Osteocyte (in vitro differentiated cells): ENCODE data around the gene SDK2. TPM values are rescaled to one million over a fixed set of nuclear protein-coding genes. Genes with fewer than 3 reads are reported as not detected.

Source experiments
- DNase-seq: peaks from one replicate; pipeline ENCODE4 v3.0.0; 2021; ENCODE audit warnings: mixed read lengths; ENCODE audit not compliant: unreplicated experiment; ENCODE audit errors: extremely low spot score
- H3K27ac Mint-ChIP-seq: one replicate; pipeline ENCODE4 v1.8.0; 2021; ENCODE audit warnings: mild to moderate bottlenecking, mixed read lengths; ENCODE audit not compliant: unreplicated experiment
- H3K27me3 Mint-ChIP-seq: one replicate; pipeline ENCODE4 v1.8.0; 2021; ENCODE audit warnings: mixed read lengths; ENCODE audit not compliant: unreplicated experiment
- H3K36me3 Mint-ChIP-seq: one replicate; pipeline ENCODE4 v1.8.0; 2021; ENCODE audit warnings: mixed read lengths; ENCODE audit not compliant: unreplicated experiment
- H3K4me1 Mint-ChIP-seq: one replicate; pipeline ENCODE4 v1.8.0; 2021; ENCODE audit warnings: mixed read lengths; ENCODE audit not compliant: unreplicated experiment
- H3K4me3 Mint-ChIP-seq: one replicate; pipeline ENCODE4 v1.8.0; 2021; ENCODE audit warnings: mild to moderate bottlenecking, moderate library complexity, mixed read lengths; ENCODE audit not compliant: unreplicated experiment
- H3K9me3 Mint-ChIP-seq: one replicate; pipeline ENCODE4 v1.8.0; 2021; ENCODE audit warnings: mixed read lengths; ENCODE audit not compliant: unreplicated experiment
- CTCF ChIP-seq: fragments of 200-600 bp; sonication (generic); IDR thresholded peaks from 2 replicates; pipeline ENCODE4 v1.5.0; 2021; ENCODE audit warnings: antibody characterized with exemption, mild to moderate bottlenecking, moderate library complexity
- total RNA-seq: library from RNA; stranded (reverse); gene quantifications from 2 replicates; pipeline ENCODE4 v1.2.1, GENCODE V29; 2021

The SDK2 gene
- total RNA-seq, 1 donor from 2014 or later = 16.5 TPM

DNA sequence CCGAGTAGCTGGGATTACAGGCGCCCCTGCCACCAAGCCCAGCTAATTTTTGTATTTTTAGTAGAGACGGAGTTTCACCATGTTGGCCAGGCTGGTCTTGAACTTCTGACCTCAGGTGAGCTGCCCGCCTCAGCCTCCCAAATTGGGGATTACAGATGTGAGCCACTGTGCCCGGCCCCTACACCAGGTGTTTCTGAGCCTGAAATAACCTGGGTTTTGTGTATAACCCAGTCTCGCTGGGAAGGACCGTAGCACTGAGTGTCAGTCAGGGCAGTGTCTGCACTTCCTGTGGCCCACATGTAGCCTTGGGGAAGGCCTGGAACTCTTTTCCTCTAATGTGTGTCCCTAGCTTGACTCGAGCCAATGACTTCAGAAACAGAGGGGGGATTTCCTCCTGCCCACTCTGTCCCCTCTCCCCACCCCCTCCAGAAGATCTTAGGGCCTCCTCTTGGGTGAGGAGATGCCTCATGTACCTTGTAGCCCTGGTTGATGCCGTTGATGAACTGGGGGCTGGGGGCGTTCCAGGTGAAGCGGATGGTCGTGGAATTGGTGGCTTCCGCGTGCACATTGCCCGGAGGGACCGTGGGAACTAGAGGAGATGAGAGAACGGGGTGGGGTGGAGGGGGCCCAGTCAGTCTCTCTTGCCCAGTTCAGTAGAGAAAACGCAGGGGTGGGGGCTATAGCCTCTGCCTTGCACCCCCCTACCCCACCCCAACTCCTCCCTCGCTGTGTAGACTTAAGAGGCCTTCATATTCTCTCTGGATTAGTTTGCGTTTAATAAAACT lies 229.9 kb downstream of the SDK2 start:
- Mint-ChIP-seq H3K4me3 (no peak overlapping the region), H3K27ac (no peak overlapping the region), H3K27me3 (no peaks in the 10 kb centered on the region), H3K4me1 (peaks cover 3% of the 10 kb centered on the region), H3K36me3 (peaks cover 9% of the 10 kb centered on the region), H3K9me3 (no peaks in the 10 kb centered on the region)
- TF ChIP-seq CTCF = no peak
- DNase-seq = no peak

DNA sequence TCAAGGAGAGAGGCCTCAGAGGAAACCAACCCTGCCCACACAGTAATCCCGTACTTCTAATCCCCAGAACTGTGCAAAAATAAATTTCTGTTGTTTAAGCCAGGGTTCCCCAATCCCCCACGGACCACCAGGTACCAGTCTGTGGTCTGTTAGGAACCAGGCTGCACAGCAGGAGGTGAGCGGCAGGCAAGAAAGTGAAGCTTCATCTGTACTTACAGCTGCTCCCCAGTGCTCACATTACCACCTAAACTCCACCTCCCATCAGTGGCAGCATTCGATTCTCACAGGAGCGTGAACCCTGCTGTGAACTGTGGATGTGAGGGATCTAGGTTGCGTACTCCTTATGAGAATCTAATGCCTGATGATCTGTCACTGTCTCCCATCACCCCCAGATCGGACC lies 231.3 kb downstream of the SDK2 start:
- Mint-ChIP-seq H3K4me1 (peaks cover 3% of the 10 kb centered on the region), H3K27me3 (no peaks in the 10 kb centered on the region), H3K4me3 (no peak overlapping the region), H3K9me3 (no peaks in the 10 kb centered on the region), H3K27ac (no peak overlapping the region), H3K36me3 (peaks cover 7% of the 10 kb centered on the region)
- no peak for TF ChIP-seq CTCF
- no peak for DNase-seq

GRCh38 chr17:73411313-73411747 lies 232.9 kb downstream of the SDK2 start:
- H3K4me1 Mint-ChIP-seq = peaks cover 3% of the 10 kb centered on the region
- no peak overlapping the region for H3K27ac Mint-ChIP-seq
- H3K4me3 Mint-ChIP-seq = no peak overlapping the region
- H3K36me3 Mint-ChIP-seq = peaks cover 7% of the 10 kb centered on the region
- H3K9me3 Mint-ChIP-seq = no peaks in the 10 kb centered on the region
- no peak for TF ChIP-seq CTCF
- DNase-seq = no peak
- no peaks in the 10 kb centered on the region for H3K27me3 Mint-ChIP-seq

DNA sequence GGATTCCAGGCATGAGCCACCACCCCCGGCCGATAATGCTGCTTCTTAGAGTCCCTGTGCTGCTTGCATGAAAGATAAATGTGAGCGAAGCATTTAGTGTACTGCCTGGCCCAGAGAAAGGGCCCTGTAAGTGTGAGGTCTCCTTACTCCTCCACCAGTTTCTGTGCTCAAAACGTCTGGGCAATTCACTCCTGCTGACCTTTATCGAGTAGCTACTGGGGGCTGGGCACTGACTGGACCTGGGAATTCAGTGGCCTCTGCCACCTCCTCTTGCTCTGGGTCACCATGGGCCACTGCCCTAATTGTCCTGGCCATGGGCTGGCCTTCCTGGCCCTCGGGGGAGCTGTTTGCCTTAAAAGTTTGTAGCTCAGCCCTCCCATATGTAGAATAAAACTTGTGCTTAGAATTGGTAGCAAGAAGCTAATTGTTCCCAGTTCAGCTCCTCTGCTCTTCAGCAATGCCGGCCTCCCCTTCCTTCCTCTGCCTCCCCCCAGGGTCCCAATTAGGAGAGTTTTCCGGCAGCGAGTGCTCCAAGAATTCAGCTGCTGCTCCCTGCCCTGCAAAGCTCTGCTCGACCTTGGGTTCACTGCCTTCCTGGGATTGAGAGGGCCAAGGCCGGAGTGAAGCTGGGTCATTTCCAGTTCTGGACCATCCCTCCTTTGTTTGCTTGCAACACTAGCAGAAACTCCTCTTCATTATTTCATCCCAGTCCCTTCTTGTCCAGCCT lies 233.5 kb downstream of the SDK2 start:
- Mint-ChIP-seq H3K4me3 (no peak overlapping the region), H3K9me3 (no peaks in the 10 kb centered on the region), H3K4me1 (peaks cover 3% of the 10 kb centered on the region), H3K27me3 (no peaks in the 10 kb centered on the region), H3K36me3 (peaks cover 7% of the 10 kb centered on the region), H3K27ac (no peak overlapping the region)
- DNase-seq = no peak
- TF ChIP-seq CTCF = no peak

- Mint-ChIP-seq H3K27me3 (no peaks in the 10 kb centered on the region), H3K27ac (no peak overlapping the region), H3K36me3 (peaks cover 4% of the 10 kb centered on the region), H3K4me1 (no peaks in the 10 kb centered on the region), H3K4me3 (no peak overlapping the region), H3K9me3 (no peaks in the 10 kb centered on the region)
- TF ChIP-seq CTCF = no peak
- no peak for DNase-seq
Observed at GRCh38 chr17:73404246-73404645, 240.0 kb downstream of the SDK2 start.
